ENCODE data around the gene GSPT1. TPM values are rescaled to one million over a fixed set of nuclear protein-coding genes. Genes with fewer than 3 reads are reported as not detected.

Gene GSPT1
- polyA plus RNA-seq, 1 donor from 2014 or later = 31.3 TPM

DNA sequence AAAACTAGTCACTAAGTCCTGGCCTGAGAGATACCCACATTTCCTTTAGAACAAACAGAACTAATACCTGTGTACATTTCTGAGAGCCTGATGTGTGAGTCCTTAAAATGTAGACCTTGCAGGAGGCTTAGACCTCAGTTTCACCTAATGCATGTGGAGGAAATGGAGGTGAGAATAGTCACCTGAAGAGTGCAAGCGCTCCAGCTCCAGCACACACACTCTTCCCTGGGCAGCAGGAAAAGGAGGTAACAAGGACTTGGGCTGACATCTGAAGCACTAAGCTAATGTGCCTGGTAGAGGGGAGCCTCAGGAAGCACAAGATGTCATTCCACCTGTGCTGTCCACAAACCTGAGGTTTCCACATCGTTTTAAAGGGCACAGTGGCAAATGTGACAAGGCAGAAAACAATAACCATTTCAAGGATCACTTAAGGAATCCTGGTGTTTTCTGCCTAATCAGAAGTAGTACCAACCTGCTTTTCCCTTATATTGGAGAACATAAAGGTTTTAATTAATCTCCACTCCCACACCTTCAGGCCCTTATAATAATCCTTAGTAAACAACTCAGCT, 47.3 kb downstream of the GSPT1 start:
- Histone ChIP-seq H2AFZ (ENCODE audit: low read depth, low read length) (no peak overlapping the region), H3K9me2 (ENCODE audit: insufficient read depth, low read length) (no peaks in the 10 kb centered on the region), H3K79me2 (replicated peaks; ENCODE audit: insufficient read depth, low read length) (no peaks in the 10 kb centered on the region), H3K4me3 (ENCODE audit: low read length) (no peak overlapping the region), H3K9ac (ENCODE audit: low read length) (no peak overlapping the region), H3K27me3 (ENCODE audit: insufficient read depth, low read depth, low read length) (no peaks in the 10 kb centered on the region), H3K4me2 (ENCODE audit: low read length) (no peak overlapping the region), H3K27ac (ENCODE audit: low read length) (no peak overlapping the region), H4K20me1 (ENCODE audit: insufficient read depth) (no peaks in the 10 kb centered on the region), H3K36me3 (ENCODE audit: insufficient read depth, low read length) (no peaks in the 10 kb centered on the region), H3K9me3 (ENCODE audit: low read length) (no peaks in the 10 kb centered on the region), H3F3A (ENCODE audit: insufficient read depth, low read length, poor library complexity, severe bottlenecking) (no peaks in the 10 kb centered on the region)
- TF ChIP-seq EZH2 (IDR thresholded peaks at IDR 0.05; ENCODE audit: borderline replicate concordance, insufficient read depth, low read length, poor library complexity, severe bottlenecking) (no peak), TAF1 (IDR thresholded peaks at IDR 0.05; ENCODE audit: low read depth) (no peak), SMC3 (conservative IDR thresholded peaks at IDR 0.05; ENCODE audit: poor library complexity) (no peak), RAD21 (conservative IDR thresholded peaks at IDR 0.05) (no peak)
- TF ChIP-seq, protein P1, sequence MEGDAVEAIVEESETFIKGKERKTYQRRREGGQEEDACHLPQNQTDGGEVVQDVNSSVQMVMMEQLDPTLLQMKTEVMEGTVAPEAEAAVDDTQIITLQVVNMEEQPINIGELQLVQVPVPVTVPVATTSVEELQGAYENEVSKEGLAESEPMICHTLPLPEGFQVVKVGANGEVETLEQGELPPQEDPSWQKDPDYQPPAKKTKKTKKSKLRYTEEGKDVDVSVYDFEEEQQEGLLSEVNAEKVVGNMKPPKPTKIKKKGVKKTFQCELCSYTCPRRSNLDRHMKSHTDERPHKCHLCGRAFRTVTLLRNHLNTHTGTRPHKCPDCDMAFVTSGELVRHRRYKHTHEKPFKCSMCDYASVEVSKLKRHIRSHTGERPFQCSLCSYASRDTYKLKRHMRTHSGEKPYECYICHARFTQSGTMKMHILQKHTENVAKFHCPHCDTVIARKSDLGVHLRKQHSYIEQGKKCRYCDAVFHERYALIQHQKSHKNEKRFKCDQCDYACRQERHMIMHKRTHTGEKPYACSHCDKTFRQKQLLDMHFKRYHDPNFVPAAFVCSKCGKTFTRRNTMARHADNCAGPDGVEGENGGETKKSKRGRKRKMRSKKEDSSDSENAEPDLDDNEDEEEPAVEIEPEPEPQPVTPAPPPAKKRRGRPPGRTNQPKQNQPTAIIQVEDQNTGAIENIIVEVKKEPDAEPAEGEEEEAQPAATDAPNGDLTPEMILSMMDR (IDR thresholded peaks at IDR 0.05; ENCODE audit: poor library complexity, severe bottlenecking) = no peak

DNA sequence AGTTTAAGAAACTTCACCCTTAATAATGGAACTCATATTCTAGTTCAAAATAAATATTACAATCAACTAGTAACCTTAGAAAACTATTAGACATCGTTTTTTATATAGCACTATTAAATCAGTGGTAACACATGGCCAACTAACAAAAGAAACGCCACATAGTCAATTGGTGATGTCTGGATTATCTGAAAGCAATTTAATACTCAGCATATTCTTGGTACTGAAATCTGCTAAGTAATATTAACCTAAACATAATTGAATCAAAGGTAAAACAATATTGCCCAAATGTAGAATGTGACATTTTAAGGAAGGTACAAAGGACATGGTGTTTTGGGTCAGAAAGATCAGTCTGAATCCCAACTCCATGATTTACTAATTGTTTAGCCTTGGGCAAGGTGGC, 53.3 kb downstream of the GSPT1 start:
- H3K27me3 ChIP-seq (ENCODE audit: insufficient read depth, low read depth, low read length) = no peaks in the 10 kb centered on the region
- H3K4me3 ChIP-seq (ENCODE audit: low read length) = no peak overlapping the region
- H3K4me2 ChIP-seq (ENCODE audit: low read length) = no peak overlapping the region
- H3K79me2 ChIP-seq (replicated peaks; ENCODE audit: insufficient read depth, low read length) = peaks cover 4% of the 10 kb centered on the region
- no peak overlapping the region for H3K9ac ChIP-seq (ENCODE audit: low read length)
- H3K9me2 ChIP-seq (ENCODE audit: insufficient read depth, low read length) = no peaks in the 10 kb centered on the region
- H4K20me1 ChIP-seq (ENCODE audit: insufficient read depth) = no peaks in the 10 kb centered on the region
- no peaks in the 10 kb centered on the region for H3K9me3 ChIP-seq (ENCODE audit: low read length)
- TF ChIP-seq POLR2AphosphoS5 (IDR thresholded peaks at IDR 0.05) (no peak), MXI1 (conservative IDR thresholded peaks at IDR 0.05; ENCODE audit: poor library complexity, severe bottlenecking) (no peak), EP300 (conservative IDR thresholded peaks at IDR 0.05; ENCODE audit: poor library complexity, severe bottlenecking) (no peak), TAF1 (IDR thresholded peaks at IDR 0.05; ENCODE audit: low read depth) (no peak), RAD21 (conservative IDR thresholded peaks at IDR 0.05) (no peak), EZH2 (IDR thresholded peaks at IDR 0.05; ENCODE audit: borderline replicate concordance, insufficient read depth, low read length, poor library complexity, severe bottlenecking) (no peak), SMC3 (conservative IDR thresholded peaks at IDR 0.05; ENCODE audit: poor library complexity) (no peak)
- TF ChIP-seq, protein P1 (IDR thresholded peaks at IDR 0.05; ENCODE audit: poor library complexity, severe bottlenecking) = no peak
- TF ChIP-seq, protein P2, sequence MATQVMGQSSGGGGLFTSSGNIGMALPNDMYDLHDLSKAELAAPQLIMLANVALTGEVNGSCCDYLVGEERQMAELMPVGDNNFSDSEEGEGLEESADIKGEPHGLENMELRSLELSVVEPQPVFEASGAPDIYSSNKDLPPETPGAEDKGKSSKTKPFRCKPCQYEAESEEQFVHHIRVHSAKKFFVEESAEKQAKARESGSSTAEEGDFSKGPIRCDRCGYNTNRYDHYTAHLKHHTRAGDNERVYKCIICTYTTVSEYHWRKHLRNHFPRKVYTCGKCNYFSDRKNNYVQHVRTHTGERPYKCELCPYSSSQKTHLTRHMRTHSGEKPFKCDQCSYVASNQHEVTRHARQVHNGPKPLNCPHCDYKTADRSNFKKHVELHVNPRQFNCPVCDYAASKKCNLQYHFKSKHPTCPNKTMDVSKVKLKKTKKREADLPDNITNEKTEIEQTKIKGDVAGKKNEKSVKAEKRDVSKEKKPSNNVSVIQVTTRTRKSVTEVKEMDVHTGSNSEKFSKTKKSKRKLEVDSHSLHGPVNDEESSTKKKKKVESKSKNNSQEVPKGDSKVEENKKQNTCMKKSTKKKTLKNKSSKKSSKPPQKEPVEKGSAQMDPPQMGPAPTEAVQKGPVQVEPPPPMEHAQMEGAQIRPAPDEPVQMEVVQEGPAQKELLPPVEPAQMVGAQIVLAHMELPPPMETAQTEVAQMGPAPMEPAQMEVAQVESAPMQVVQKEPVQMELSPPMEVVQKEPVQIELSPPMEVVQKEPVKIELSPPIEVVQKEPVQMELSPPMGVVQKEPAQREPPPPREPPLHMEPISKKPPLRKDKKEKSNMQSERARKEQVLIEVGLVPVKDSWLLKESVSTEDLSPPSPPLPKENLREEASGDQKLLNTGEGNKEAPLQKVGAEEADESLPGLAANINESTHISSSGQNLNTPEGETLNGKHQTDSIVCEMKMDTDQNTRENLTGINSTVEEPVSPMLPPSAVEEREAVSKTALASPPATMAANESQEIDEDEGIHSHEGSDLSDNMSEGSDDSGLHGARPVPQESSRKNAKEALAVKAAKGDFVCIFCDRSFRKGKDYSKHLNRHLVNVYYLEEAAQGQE (IDR thresholded peaks at IDR 0.05; ENCODE audit: borderline replicate concordance) = no peak
- no peaks in the 10 kb centered on the region for H3K36me3 ChIP-seq (ENCODE audit: insufficient read depth, low read length)
- no peak overlapping the region for H3K27ac ChIP-seq (ENCODE audit: low read length)
- no peak overlapping the region for H2AFZ ChIP-seq (ENCODE audit: low read depth, low read length)
- H3F3A ChIP-seq (ENCODE audit: insufficient read depth, low read length, poor library complexity, severe bottlenecking) = no peaks in the 10 kb centered on the region

Data from neural cell (in vitro differentiated cells).